ENCODE measurements around the gene NOP53.

GRCh38 chr19:47754206-47755064, 9.1 kb downstream of the NOP53 start:
- TF ChIP-seq EZH2 (IDR thresholded peaks at IDR 0.05) (no peak), POLR2AphosphoS5 (IDR thresholded peaks at IDR 0.05; ENCODE audit: borderline replicate concordance, low read depth, low read length) (no peak)

Data from SK-N-MC (cell line).